Activated naive CD8-positive, alpha-beta T cell treated with anti-CD3 and anti-CD28 coated beads for 36 hours (primary cell): Measurements from ENCODE around the gene YAF2. TPM values are rescaled to one million over a fixed set of nuclear protein-coding genes. Genes with fewer than 3 reads are reported as not detected.
"Not testable (repeated sequence)": the region's sequence is repeated elsewhere in the genome, so short reads cannot be mapped to it uniquely, and the experiment has no call there.

Source experiments
- DNase-seq: peaks from one replicate; pipeline ENCODE4 v3.0.0; 2021
- H3K27ac Mint-ChIP-seq: one replicate; pipeline ENCODE4 v1.8.0; 2022; ENCODE audit warnings: mild to moderate bottlenecking, moderate library complexity, mixed read lengths
- H3K27me3 Mint-ChIP-seq: one replicate; pipeline ENCODE4 v1.8.0; 2022; ENCODE audit warnings: mild to moderate bottlenecking, mixed read lengths
- H3K36me3 Mint-ChIP-seq: one replicate; pipeline ENCODE4 v1.8.0; 2021; ENCODE audit warnings: mild to moderate bottlenecking, mixed read lengths
- H3K4me1 Mint-ChIP-seq: one replicate; pipeline ENCODE4 v1.8.0; 2021; ENCODE audit warnings: mixed read lengths
- H3K4me3 Mint-ChIP-seq: one replicate; pipeline ENCODE4 v1.8.0; 2022; ENCODE audit warnings: mild to moderate bottlenecking, moderate library complexity, mixed read lengths
- H3K9me3 Mint-ChIP-seq: one replicate; pipeline ENCODE4 v1.8.0; 2022; ENCODE audit warnings: mixed read lengths
- total RNA-seq, 2 experiments: library from RNA; stranded (reverse); gene quantifications; one replicate each; pipeline ENCODE4 v1.2.3, GENCODE V29; 2021

The YAF2 gene
- total RNA-seq, 2 experiments from 2014 or later: 27.5 to 36.3 TPM

DNA sequence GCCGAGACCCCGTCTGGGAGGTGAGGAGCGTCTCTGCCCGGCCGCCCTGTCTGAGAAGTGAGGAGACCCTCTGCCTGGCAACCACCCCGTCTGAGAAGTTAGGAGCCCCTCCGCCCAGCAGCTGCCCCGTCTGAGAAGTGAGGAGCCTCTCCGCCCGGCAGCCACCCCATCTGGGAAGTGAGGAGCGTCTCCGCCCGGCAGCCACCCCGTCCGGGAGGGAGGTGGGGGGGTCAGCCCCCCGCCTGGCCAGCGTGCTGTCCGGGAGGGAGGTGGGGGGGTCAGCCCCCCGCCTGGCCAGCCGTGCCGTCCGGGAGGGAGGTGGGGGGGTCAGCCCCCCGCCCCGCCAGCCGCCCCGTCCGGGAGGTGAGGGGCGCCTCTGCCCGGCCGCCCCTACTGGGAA, 10.5 kb downstream of the YAF2 start:
- not testable (repeated sequence) for H3K4me3 Mint-ChIP-seq, H3K27ac Mint-ChIP-seq, DNase-seq

DNA sequence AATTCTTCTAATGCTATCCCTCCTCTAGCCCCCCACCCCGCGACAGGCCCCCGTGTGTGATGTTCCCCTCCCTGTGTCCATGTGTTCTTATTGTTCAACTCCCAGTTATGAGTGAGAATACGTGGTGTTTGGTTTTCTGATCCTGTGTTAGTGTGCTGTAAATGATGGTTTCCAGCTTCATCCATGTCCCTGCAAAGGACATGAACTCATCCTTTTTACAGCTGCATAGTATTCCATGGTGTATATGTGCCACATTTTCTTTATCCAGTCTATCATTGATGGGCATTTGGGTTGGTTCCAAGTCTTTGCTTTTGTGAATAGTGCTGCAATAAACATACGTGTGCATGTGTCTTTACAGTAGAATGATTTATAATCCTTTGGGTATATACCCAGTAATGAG, 13.5 kb downstream of the YAF2 start:
- not testable (repeated sequence) for H3K9me3 Mint-ChIP-seq, H3K4me3 Mint-ChIP-seq, H3K27ac Mint-ChIP-seq, DNase-seq, H3K27me3 Mint-ChIP-seq
- peaks cover 19% of the 10 kb centered on the region for H3K4me1 Mint-ChIP-seq
- peaks cover 22% of the 10 kb centered on the region for H3K36me3 Mint-ChIP-seq

More for the DNA sequence above, 10.5 kb downstream of the YAF2 start:
- not testable (repeated sequence) for H3K27me3 Mint-ChIP-seq, H3K9me3 Mint-ChIP-seq
- H3K4me1 Mint-ChIP-seq: peaks cover 23% of the 10 kb centered on the region
- H3K36me3 Mint-ChIP-seq: peaks cover 29% of the 10 kb centered on the region

DNA sequence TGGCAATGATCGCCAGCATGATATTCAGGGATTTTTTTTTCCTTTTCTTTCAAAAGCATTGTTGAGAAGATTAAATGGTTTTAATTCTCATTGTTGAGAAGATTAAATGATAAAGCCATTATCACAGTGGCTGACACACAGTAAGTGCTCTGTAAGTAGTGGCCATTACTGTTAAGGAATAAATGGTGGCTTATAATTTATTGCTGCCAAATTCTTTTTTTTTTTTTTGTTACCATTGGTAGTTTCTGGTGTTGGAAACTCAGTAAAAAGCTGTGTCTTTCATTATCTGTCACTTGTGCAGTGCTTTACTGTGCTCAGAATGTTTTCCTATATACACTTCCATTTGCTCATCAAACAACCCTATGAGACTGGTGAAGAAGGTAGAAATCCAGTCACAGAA, 15.3 kb downstream of the YAF2 start:
- no peaks in the 10 kb centered on the region for H3K27me3 Mint-ChIP-seq
- peaks cover 22% of the 10 kb centered on the region for H3K36me3 Mint-ChIP-seq
- peaks cover 5% of the 10 kb centered on the region for H3K9me3 Mint-ChIP-seq
- DNase-seq: no peak
- no peak overlapping the region for H3K4me3 Mint-ChIP-seq
- peaks cover 27% of the 10 kb centered on the region for H3K4me1 Mint-ChIP-seq
- H3K27ac Mint-ChIP-seq: no peak overlapping the region

DNA sequence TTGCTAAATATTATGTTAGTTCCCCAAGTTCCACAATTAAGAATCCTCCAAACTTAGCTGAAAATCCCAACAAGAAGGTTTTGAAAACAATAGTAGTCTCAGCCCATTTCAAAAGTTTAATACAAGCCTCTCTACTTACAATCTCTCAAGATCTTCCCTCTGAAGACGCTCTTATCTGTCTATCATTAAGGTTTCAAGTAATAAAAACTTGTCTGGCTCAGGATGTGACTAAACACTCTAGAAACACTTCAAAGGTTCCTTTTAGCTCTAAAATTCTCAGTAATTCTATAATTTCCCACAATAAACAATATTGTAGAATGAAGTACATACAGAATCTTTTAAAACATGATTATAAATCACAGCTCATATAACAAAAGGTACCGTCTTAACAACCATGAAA, 16.3 kb downstream of the YAF2 start:
- Mint-ChIP-seq H3K4me1 (peaks cover 29% of the 10 kb centered on the region), H3K27ac (no peak overlapping the region), H3K4me3 (no peak overlapping the region), H3K9me3 (peaks cover 5% of the 10 kb centered on the region), H3K27me3 (no peaks in the 10 kb centered on the region), H3K36me3 (peaks cover 22% of the 10 kb centered on the region)
- no peak for DNase-seq

DNA sequence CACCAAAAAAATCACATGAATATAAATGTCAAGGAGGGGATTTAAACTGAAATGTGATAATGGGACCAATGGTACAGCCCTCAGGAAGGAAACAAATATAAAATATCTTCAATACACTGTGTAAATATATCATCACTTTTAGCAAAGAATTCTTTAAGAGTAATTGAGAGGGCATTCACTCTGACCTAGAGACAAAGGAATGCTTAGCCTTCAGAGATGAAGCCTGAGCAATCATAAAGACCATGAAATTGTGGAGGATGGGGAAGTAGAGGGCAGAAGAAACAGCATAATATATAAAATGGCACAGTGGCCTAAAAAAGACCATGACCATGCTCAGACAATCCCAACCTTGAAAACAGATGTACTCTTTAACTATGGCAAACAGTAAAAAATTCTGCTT, 20.4 kb downstream of the YAF2 start:
- DNase-seq: no peak
- no peak overlapping the region for H3K4me3 Mint-ChIP-seq
- no peaks in the 10 kb centered on the region for H3K27me3 Mint-ChIP-seq
- no peaks in the 10 kb centered on the region for H3K9me3 Mint-ChIP-seq
- peaks cover 2% of the 10 kb centered on the region for H3K36me3 Mint-ChIP-seq
- no peak overlapping the region for H3K27ac Mint-ChIP-seq
- H3K4me1 Mint-ChIP-seq: peaks cover 26% of the 10 kb centered on the region

- H3K4me3 Mint-ChIP-seq: no peak overlapping the region
- DNase-seq: no peak
- H3K4me1 Mint-ChIP-seq: peaks cover 24% of the 10 kb centered on the region
- no peak overlapping the region for H3K27ac Mint-ChIP-seq
- peaks cover 2% of the 10 kb centered on the region for H3K36me3 Mint-ChIP-seq
- no peaks in the 10 kb centered on the region for H3K9me3 Mint-ChIP-seq
- H3K27me3 Mint-ChIP-seq: no peaks in the 10 kb centered on the region
These were observed 21.3 kb downstream of the YAF2 start for GRCh38 chr12:42216737-42217136.

DNA sequence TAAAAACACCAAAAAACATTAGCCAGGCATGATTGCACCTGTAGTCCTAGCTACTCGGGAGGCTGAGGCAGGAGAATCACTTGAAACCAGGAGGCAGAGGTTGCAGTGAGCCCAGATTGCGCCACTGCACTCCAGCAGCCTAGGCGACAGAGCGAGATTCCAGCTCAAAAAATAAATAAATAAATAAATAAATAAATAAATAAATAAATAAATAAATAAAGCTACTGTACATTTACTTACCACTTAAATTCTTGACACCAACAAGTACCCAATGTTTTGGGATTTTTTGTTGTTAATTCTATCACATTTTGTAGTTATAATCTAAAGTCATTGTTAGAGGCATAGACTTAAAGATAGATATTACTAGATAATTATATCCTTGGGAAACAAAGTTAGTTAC, 22.3 kb downstream of the YAF2 start:
- H3K36me3 Mint-ChIP-seq, DNase-seq, H3K27me3 Mint-ChIP-seq, H3K9me3 Mint-ChIP-seq, H3K4me3 Mint-ChIP-seq, H3K27ac Mint-ChIP-seq: not testable (repeated sequence)
- peaks cover 20% of the 10 kb centered on the region for H3K4me1 Mint-ChIP-seq

DNA sequence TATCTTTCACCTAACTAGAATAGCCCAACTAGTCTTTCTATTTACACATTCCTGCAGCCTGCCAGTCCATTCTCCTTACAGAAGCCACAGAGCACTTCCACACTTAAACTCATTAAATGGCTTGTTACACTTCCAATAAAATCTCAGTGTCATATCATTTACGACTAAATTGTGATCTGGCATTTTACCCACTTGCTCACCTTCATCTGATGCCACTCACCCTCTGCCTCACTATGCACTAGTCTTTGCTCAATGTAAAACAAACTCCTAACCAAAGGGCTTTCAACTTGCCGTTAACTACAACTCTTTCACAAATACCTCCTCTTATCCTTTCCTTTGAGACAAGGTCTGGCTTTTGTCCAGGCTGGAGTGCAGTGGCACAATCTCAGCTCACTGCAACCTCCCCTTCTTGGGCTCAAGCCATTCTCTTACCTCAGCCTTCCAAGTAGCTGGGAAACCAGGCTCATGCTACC, 24.1 kb downstream of the YAF2 start:
- peaks cover 17% of the 10 kb centered on the region for H3K4me1 Mint-ChIP-seq
- DNase-seq: no peak
- H3K36me3 Mint-ChIP-seq: peaks cover 2% of the 10 kb centered on the region
- no peak overlapping the region for H3K4me3 Mint-ChIP-seq
- no peaks in the 10 kb centered on the region for H3K27me3 Mint-ChIP-seq
- H3K27ac Mint-ChIP-seq: no peak overlapping the region
- no peaks in the 10 kb centered on the region for H3K9me3 Mint-ChIP-seq

- Mint-ChIP-seq H3K27me3 (no peaks in the 10 kb centered on the region), H3K27ac (no peak overlapping the region), H3K4me3 (no peak overlapping the region), H3K9me3 (no peaks in the 10 kb centered on the region), H3K4me1 (peaks cover 12% of the 10 kb centered on the region), H3K36me3 (peaks cover 2% of the 10 kb centered on the region)
- no peak for DNase-seq
These were observed 25.0 kb downstream of the YAF2 start for GRCh38 chr12:42213023-42213422.

GRCh38 chr12:42208574-42208973, 29.5 kb downstream of the YAF2 start:
- Mint-ChIP-seq H3K27me3 (no peaks in the 10 kb centered on the region), H3K4me1 (peaks cover 9% of the 10 kb centered on the region), H3K36me3 (peaks cover 7% of the 10 kb centered on the region), H3K27ac (no peak overlapping the region), H3K9me3 (no peaks in the 10 kb centered on the region), H3K4me3 (no peak overlapping the region)
- no peak for DNase-seq

GRCh38 chr12:42204819-42205218, 33.2 kb downstream of the YAF2 start:
- Mint-ChIP-seq H3K4me1 (peaks cover 9% of the 10 kb centered on the region), H3K9me3 (no peaks in the 10 kb centered on the region), H3K4me3 (no peak overlapping the region), H3K27me3 (no peaks in the 10 kb centered on the region), H3K27ac (no peak overlapping the region), H3K36me3 (peaks cover 13% of the 10 kb centered on the region)
- no peak for DNase-seq

DNA sequence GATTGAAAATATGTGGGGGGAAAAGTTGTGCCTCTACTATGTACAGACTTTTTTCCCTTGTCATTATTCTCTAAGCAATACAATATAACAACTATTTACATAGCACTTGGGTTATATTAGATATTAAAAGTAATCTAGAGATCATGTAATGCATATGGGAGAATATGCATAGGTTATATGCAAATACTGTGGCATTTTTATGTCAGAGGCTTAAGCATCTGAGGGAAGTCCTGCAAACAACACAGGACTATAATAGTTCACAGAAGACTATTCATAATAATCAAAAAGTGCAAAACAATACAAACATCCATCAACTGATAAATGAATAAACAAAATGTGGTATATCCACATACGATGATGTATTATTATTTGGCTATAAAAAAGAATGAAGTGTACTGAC, 33.7 kb downstream of the YAF2 start:
- no peak overlapping the region for H3K4me3 Mint-ChIP-seq
- peaks cover 10% of the 10 kb centered on the region for H3K4me1 Mint-ChIP-seq
- no peak overlapping the region for H3K27ac Mint-ChIP-seq
- H3K36me3 Mint-ChIP-seq: peaks cover 13% of the 10 kb centered on the region
- H3K27me3 Mint-ChIP-seq: no peaks in the 10 kb centered on the region
- no peak for DNase-seq
- H3K9me3 Mint-ChIP-seq: no peaks in the 10 kb centered on the region

GRCh38 chr12:42201063-42201462, 37.0 kb downstream of the YAF2 start:
- Mint-ChIP-seq H3K27ac (no peak overlapping the region), H3K27me3 (no peaks in the 10 kb centered on the region), H3K4me1 (peaks cover 6% of the 10 kb centered on the region), H3K4me3 (no peak overlapping the region), H3K9me3 (no peaks in the 10 kb centered on the region), H3K36me3 (peaks cover 10% of the 10 kb centered on the region)
- no peak for DNase-seq

GRCh38 chr12:42199007-42199406, 39.0 kb downstream of the YAF2 start:
- H3K27me3 Mint-ChIP-seq: no peaks in the 10 kb centered on the region

GRCh38 chr12:42196723-42197603, 41.1 kb downstream of the YAF2 start:
- no peaks in the 10 kb centered on the region for H3K27me3 Mint-ChIP-seq
- no peak for DNase-seq
- no peak overlapping the region for H3K4me3 Mint-ChIP-seq
- H3K36me3 Mint-ChIP-seq: peaks cover 10% of the 10 kb centered on the region
- peaks cover 10% of the 10 kb centered on the region for H3K4me1 Mint-ChIP-seq
- H3K27ac Mint-ChIP-seq: no peak overlapping the region
- H3K9me3 Mint-ChIP-seq: no peaks in the 10 kb centered on the region

More at GRCh38 chr12:42199007-42199406, 39.0 kb downstream of the YAF2 start:
- H3K9me3 Mint-ChIP-seq: no peaks in the 10 kb centered on the region
- DNase-seq: no peak
- H3K4me1 Mint-ChIP-seq: peaks cover 10% of the 10 kb centered on the region
- no peak overlapping the region for H3K27ac Mint-ChIP-seq
- peaks cover 10% of the 10 kb centered on the region for H3K36me3 Mint-ChIP-seq
- H3K4me3 Mint-ChIP-seq: no peak overlapping the region

GRCh38 chr12:42192686-42193085, 45.4 kb downstream of the YAF2 start:
- H3K4me1 Mint-ChIP-seq: peaks cover 10% of the 10 kb centered on the region
- no peak for DNase-seq
- H3K4me3 Mint-ChIP-seq: no peak overlapping the region
- peaks cover 12% of the 10 kb centered on the region for H3K36me3 Mint-ChIP-seq
- no peaks in the 10 kb centered on the region for H3K9me3 Mint-ChIP-seq
- H3K27me3 Mint-ChIP-seq: no peaks in the 10 kb centered on the region
- no peak overlapping the region for H3K27ac Mint-ChIP-seq
